ENCODE results near the gene ST8SIA1. TPM values are rescaled to one million over a fixed set of nuclear protein-coding genes. Genes with fewer than 3 reads are reported as not detected.

The ST8SIA1 gene
- total RNA-seq, 1 experiment from 2014 or later = not detected

GRCh38 chr12:22361785-22362184, 27.3 kb upstream of the ST8SIA1 start:
- Histone ChIP-seq H2AFZ (ENCODE audit: low read depth, low read length, poor library complexity, severe bottlenecking) (no peak overlapping the region), H4K20me1 (ENCODE audit: insufficient read depth) (0 out of 2 replicates have a peak, but pooled peaks cover 2% of the 10 kb centered on the region), H3K4me1 (ENCODE audit: control insufficient read depth in 1 of 2, insufficient read depth in 2 of 2, low read length in 2 of 2) (no peaks in the 10 kb centered on the region), H3K79me2 (ENCODE audit: insufficient read depth, low read length) (no peaks in the 10 kb centered on the region), H3K4me3 (replicated peaks in 1 of 2; ENCODE audit: low read depth in 1 of 2, low read length in 2 of 2) (no peak overlapping the region), H3K36me3 (ENCODE audit: control insufficient read depth in 1 of 2, insufficient read depth in 2 of 2, low read length in 2 of 2) (no peaks in the 10 kb centered on the region), H3K27me3 (ENCODE audit: insufficient read depth, low read length) (no peaks in the 10 kb centered on the region), H3K4me2 (ENCODE audit: low read length) (no peak overlapping the region), H3K27ac (ENCODE audit: low read depth, low read length) (no peak overlapping the region), H3K9me3 (ENCODE audit: control insufficient read depth in 1 of 2, insufficient read depth in 1 of 2, low read depth in 1 of 2, low read length in 2 of 2) (no peaks in the 10 kb centered on the region), H3K9ac (ENCODE audit: low read length) (no peak overlapping the region), H3K9me2 (ENCODE audit: insufficient read depth) (no peaks in the 10 kb centered on the region)
- RAD21 ChIA-PET (ENCODE audit: low non-redundant PET in 1 of 2, low total read pairs in 2 of 2, uncharacterized antibody in 2 of 2, unreplicated experiment in 2 of 2) = no interaction called here
- intact Hi-C loops (cut with micrococcal nuclease) = no loop called here
- no peak for DNase-seq (ENCODE audit: low read depth, low spot score)
- POLR2A ChIA-PET = no interaction called here
- no TSS peak for BruUV-seq (replicated peaks)
- CTCF ChIA-PET = no interaction called here
- TF ChIP-seq SP1 (IDR thresholded peaks at IDR 0.05; ENCODE audit: low read depth) (no peak), ATF3 (IDR thresholded peaks at IDR 0.05) (no peak), EZH2 (IDR thresholded peaks at IDR 0.05) (no peak), ZBTB33 (IDR thresholded peaks at IDR 0.05; ENCODE audit: extremely low read depth, insufficient replicate concordance, low read length) (no peak), YY1 (IDR thresholded peaks at IDR 0.05; ENCODE audit: extremely low read depth, insufficient replicate concordance, low read depth, low read length) (no peak), POLR2A (IDR thresholded peaks at IDR 0.05; ENCODE audit: borderline replicate concordance, extremely low read depth, insufficient read depth, insufficient read length) (no peak), REST (IDR thresholded peaks at IDR 0.05; ENCODE audit: low read depth) (no peak), ZFX (IDR thresholded peaks at IDR 0.05) (no peak), JUND (IDR thresholded peaks at IDR 0.05) (no peak)
- ATAC-seq = no peak
